ENCODE measurements around the gene EGFL7. TPM values are rescaled to one million over a fixed set of nuclear protein-coding genes. Genes with fewer than 3 reads are reported as not detected.

EGFL7 gene
- total and polyA plus RNA-seq, 2 of the 8 experiments (the other 6 are each of a cell fraction or from before 2014, with no cell fraction given), result 37.8 to 53.4 TPM

- TF ChIP-seq KDM4A (IDR thresholded peaks at IDR 0.05; ENCODE audit: low read depth, low read length, severe bottlenecking) (no peak), HDAC6 (IDR thresholded peaks at IDR 0.05; ENCODE audit: low read depth, low read length) (no peak), MAX (IDR thresholded peaks at IDR 0.05) (no peak), HDAC2 (IDR thresholded peaks at IDR 0.05; ENCODE audit: borderline replicate concordance in 1 of 2, low read depth in 2 of 2, low read length in 2 of 2) (no peak)
These were observed 5.4 kb downstream of the EGFL7 start (continued) for GRCh38 chr9:136667940-136668760.
